Natural killer cell (primary cell): ENCODE measurements around the gene C11orf54. TPM values are rescaled to one million over a fixed set of nuclear protein-coding genes. Genes with fewer than 3 reads are reported as not detected.
"Not testable (repeated sequence)": the region's sequence is repeated elsewhere in the genome, so short reads cannot be mapped to it uniquely, and the experiment has no call there.

ENCODE experiments used
- ATAC-seq, 3 donors: fragments of 150-1000 bp in 2 of 3; fragments of 200-7000 bp in 1 of 3; cut with Tn5 transposase; 1 replicate in 1 of 3; 2 replicates in 2 of 3; pipeline ENCODE4 v1.10.0; 2021; ENCODE audit warnings: mild to moderate bottlenecking in 2 of 3, moderate library complexity in 2 of 3
- DNase-seq, 2 donors: peaks; one replicate each; pipeline versions ENCODE4 v3.0.0 to v3.0.0-alpha.2; 2013 to 2021; ENCODE audit warnings: mixed read lengths in 1 of 2
- H3K27ac ChIP-seq: one replicate; pipeline ENCODE4 v1.5.1; 2013; ENCODE audit warnings: mild to moderate bottlenecking, low read length
- H3K27me3 ChIP-seq: one replicate; pipeline ENCODE4 v1.6.1; 2013; ENCODE audit warnings: low read length; ENCODE audit not compliant: control insufficient read depth, insufficient read depth
- H3K36me3 ChIP-seq: one replicate; pipeline ENCODE4 v1.6.1; 2013; ENCODE audit warnings: low read length; ENCODE audit not compliant: control insufficient read depth, insufficient read depth
- H3K4me1 ChIP-seq: one replicate; pipeline ENCODE4 v1.6.1; 2013; ENCODE audit warnings: low read length; ENCODE audit not compliant: control insufficient read depth, insufficient read depth
- H3K4me3 ChIP-seq: one replicate; pipeline ENCODE4 v1.5.1; 2013; ENCODE audit warnings: low read length
- H3K9me3 ChIP-seq: one replicate; pipeline ENCODE4 v1.6.1; 2013; ENCODE audit warnings: low read length; ENCODE audit not compliant: control insufficient read depth, insufficient read depth
- H3K27ac Mint-ChIP-seq, 2 donors: one replicate each; pipeline ENCODE4 v1.8.0; 2022; ENCODE audit warnings: mild to moderate bottlenecking in 2 of 2, mixed read lengths in 2 of 2, moderate library complexity in 1 of 2
- H3K27me3 Mint-ChIP-seq, 2 donors: one replicate each; pipeline ENCODE4 v1.8.0; 2022; ENCODE audit warnings: low read depth in 2 of 2, mixed read lengths in 2 of 2
- H3K36me3 Mint-ChIP-seq: one replicate; pipeline ENCODE4 v1.8.0; 2022; ENCODE audit warnings: mixed read lengths
- H3K4me1 Mint-ChIP-seq, 2 donors: one replicate each; pipeline ENCODE4 v1.8.0; 2022; ENCODE audit warnings: mixed read lengths in 2 of 2
- H3K4me3 Mint-ChIP-seq: one replicate; pipeline ENCODE4 v1.8.0; 2022; ENCODE audit warnings: mild to moderate bottlenecking, moderate library complexity, mixed read lengths
- H3K9me3 Mint-ChIP-seq, 2 donors: one replicate each; pipeline ENCODE4 v1.8.0; 2022; ENCODE audit warnings: mixed read lengths in 2 of 2
- WGBS: methylation state at CpG from one replicate; pipeline ENCODE4 v1.1.7; 2013; ENCODE audit warnings: missing lambda C conversion rate; ENCODE audit not compliant: insufficient coverage; 5-methylcytosine and 5-hydroxymethylcytosine counted together
- intact Hi-C: fragments of 100-400 bp; cut with micrococcal nuclease; formaldehyde crosslinking; loops from one replicate; pipeline ENCODE4 v1.14.2; 2022
- total RNA-seq, 4 donors: library from RNA; stranded (reverse); fragments of 120-200 nt in 1 of 4; gene quantifications; one replicate each; pipeline versions ENCODE4 v1.2.3 to v1.2.4, GENCODE V29; 2013 to 2022
- TF ChIP-seq, protein P1 (sequence below): fragments of 200-600 bp; IDR thresholded peaks from one replicate; pipeline ENCODE4 v1.8.0; 2022; ENCODE audit warnings: antibody characterized with exemption

Gene C11orf54
- total RNA-seq, 3 donors from 2014 or later (not counting 1 experiment from before 2014, with no cell fraction given) = 15.5 to 25.0 (median 22.7) TPM

DNA sequence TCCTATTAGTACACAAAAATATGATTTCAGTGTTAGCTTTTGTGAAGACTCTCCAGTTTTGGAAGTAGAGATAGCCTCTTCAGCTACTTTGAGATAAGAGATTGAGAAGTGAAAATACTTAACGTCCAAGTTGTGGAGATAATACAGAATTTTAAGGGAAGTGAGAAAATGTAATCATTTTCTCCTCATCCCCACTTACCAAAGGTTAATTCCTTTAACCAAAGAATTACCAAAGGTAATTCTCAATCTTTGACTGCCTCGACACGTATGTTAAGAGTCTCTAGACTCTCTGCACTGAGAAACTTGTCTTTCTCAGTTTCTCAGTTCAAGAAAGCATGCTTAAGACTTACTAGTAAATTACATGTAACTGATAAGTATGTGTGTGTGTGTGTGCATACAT, 15.3 kb downstream of the C11orf54 start:
- Mint-ChIP-seq H3K27me3 (no peaks in the 10 kb centered on the region), H3K4me1 (no peaks in the 10 kb centered on the region), H3K27ac (peak overlapping the region in 1 of 2 donors; percentile 9), H3K36me3 (no peaks in the 10 kb centered on the region), H3K9me3 (no peaks in the 10 kb centered on the region), H3K4me3 (no peak overlapping the region)
- TF ChIP-seq, protein P1, sequence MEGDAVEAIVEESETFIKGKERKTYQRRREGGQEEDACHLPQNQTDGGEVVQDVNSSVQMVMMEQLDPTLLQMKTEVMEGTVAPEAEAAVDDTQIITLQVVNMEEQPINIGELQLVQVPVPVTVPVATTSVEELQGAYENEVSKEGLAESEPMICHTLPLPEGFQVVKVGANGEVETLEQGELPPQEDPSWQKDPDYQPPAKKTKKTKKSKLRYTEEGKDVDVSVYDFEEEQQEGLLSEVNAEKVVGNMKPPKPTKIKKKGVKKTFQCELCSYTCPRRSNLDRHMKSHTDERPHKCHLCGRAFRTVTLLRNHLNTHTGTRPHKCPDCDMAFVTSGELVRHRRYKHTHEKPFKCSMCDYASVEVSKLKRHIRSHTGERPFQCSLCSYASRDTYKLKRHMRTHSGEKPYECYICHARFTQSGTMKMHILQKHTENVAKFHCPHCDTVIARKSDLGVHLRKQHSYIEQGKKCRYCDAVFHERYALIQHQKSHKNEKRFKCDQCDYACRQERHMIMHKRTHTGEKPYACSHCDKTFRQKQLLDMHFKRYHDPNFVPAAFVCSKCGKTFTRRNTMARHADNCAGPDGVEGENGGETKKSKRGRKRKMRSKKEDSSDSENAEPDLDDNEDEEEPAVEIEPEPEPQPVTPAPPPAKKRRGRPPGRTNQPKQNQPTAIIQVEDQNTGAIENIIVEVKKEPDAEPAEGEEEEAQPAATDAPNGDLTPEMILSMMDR = no peak
- Histone ChIP-seq H3K4me3 (no peak overlapping the region), H3K27ac (no peak overlapping the region), H3K27me3 (no peaks in the 10 kb centered on the region), H3K4me1 (no peaks in the 10 kb centered on the region), H3K36me3 (peaks cover 48% of the 10 kb centered on the region), H3K9me3 (no peaks in the 10 kb centered on the region)
- ATAC-seq = no peak
- intact Hi-C loops = no loop called here
- 100% methylated on average over 2 of the region's 3 CpGs for WGBS
- no peak for DNase-seq

DNA sequence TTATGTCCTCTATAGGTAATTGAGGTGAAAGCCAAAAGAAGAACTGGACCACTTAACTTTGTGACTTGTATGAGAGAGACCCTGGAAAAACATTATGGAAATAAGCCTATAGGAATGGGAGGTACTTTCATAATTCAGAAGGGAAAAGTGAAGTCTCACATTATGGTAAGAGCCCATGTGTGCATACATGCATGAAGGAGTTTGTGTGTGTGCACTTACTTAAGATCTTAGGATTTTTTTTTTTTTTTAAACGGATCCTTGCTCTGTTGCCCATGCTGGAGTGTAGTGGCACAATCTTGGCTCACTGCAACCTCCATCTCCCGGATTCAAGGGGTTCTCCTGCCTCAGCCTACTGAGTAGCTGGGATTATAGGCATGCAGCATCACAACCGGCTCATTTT, 15.8 kb downstream of the C11orf54 start:
- Histone ChIP-seq H3K27ac (no peak overlapping the region), H3K9me3 (no peaks in the 10 kb centered on the region), H3K36me3 (peaks cover 53% of the 10 kb centered on the region), H3K4me3 (no peak overlapping the region), H3K4me1 (no peaks in the 10 kb centered on the region), H3K27me3 (no peaks in the 10 kb centered on the region)
- DNase-seq (no peak), ATAC-seq (no peak)
- Mint-ChIP-seq H3K4me3 (no peak overlapping the region), H3K9me3 (no peaks in the 10 kb centered on the region), H3K4me1 (no peaks in the 10 kb centered on the region), H3K36me3 (no peaks in the 10 kb centered on the region), H3K27ac (peak overlapping the region in 1 of 2 donors; percentile 9), H3K27me3 (no peaks in the 10 kb centered on the region)
- TF ChIP-seq, protein P1 = no peak
- intact Hi-C loops = no loop called here
- WGBS = 91% methylated on average over 3 of the region's 3 CpGs

DNA sequence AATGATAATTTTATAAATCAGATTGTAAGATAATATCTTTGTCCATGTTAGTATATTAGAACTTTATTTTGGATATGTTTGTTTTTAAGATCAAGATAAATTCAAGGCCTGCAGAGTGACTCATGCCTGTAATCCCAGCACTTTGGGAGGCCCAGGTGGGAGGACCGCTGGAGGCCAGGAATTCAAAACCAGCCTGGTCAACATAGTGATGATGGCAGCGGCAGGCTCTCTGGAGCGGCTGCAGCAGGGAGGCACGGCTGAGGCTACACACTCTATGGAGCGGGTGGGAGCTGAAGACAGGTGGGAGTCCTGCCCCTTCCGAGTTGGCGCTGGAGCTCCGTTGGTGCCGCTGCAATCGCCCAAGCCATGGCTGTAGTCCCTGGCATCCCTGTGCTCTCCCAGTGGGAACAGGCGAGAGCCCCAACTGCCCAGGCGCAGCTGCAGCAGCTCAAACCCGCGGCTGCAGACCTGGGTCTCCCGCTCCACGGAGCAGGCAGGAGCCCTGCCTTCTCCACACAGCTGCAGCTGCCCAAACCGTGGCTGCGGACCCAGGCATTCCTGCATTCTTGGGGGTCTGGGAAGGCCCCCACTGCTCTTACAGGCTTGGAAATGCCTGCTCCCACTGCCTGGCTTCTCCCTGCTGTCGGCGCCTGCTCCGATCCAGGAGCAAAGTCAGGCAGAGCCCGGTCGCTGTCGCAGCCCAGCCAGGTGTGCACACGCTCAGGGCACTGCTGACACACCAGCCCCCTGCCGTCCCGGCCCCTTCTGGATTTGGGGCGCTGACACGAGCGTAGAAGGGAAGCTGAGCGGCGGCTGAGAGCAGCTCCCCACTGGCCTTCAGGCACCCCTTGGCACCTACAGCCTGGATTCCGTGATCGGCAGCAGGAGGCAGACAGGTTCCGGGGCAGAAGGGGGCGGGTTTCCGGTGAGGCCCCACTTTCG, 16.7 kb downstream of the C11orf54 start:
- no peak overlapping the region for H3K4me3 Mint-ChIP-seq
- TF ChIP-seq, protein P1 = no peak
- no peak overlapping the region for H3K27ac Mint-ChIP-seq
- ATAC-seq (no peak), DNase-seq (no peak)
- Histone ChIP-seq H3K27me3 (no peaks in the 10 kb centered on the region), H3K4me1 (no peaks in the 10 kb centered on the region), H3K9me3 (no peaks in the 10 kb centered on the region), H3K4me3 (no peak overlapping the region), H3K36me3 (peaks cover 56% of the 10 kb centered on the region), H3K27ac (no peak overlapping the region)
- 98% methylated on average over 38 of the region's 38 CpGs for WGBS
- H3K9me3 Mint-ChIP-seq = no peaks in the 10 kb centered on the region
- no peaks in the 10 kb centered on the region for H3K4me1 Mint-ChIP-seq
- H3K36me3 Mint-ChIP-seq = no peaks in the 10 kb centered on the region
- no peaks in the 10 kb centered on the region for H3K27me3 Mint-ChIP-seq
- intact Hi-C loops = no loop called here

DNA sequence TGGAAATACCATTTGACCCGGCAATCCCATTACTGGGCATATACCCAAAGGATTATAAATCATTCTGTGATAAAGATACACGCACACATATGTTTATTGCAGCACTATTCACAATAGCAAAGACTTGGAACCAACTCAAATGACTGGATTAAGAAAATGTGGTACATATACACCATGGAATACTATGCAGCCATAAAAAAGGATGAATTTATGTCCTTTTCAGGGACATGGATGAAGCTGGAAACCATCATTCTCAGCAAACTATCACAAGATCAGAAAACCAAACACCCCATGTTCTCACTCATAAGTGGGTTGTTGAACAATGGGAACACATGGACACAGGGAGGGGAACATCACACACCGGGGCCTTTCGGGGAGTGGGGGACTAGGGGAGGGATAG, 17.7 kb downstream of the C11orf54 start:
- DNase-seq, H3K27me3 ChIP-seq, intact Hi-C loops, H3K4me3 ChIP-seq, H3K4me1 Mint-ChIP-seq, H3K9me3 Mint-ChIP-seq, H3K36me3 Mint-ChIP-seq, H3K27me3 Mint-ChIP-seq, H3K27ac Mint-ChIP-seq, H3K27ac ChIP-seq, H3K4me1 ChIP-seq, H3K9me3 ChIP-seq, ATAC-seq, H3K4me3 Mint-ChIP-seq: not testable (repeated sequence)
- no CpG with 5 or more reads among the region's 4 CpGs for WGBS
- peaks cover 47% of the 10 kb centered on the region for H3K36me3 ChIP-seq
